ENCODE measurements around the gene TMEM201.
A peak's percentile ranks its signal among the peaks of the same experiment; 100 is the strongest.
"Not testable (repeated sequence)": the region's sequence is repeated elsewhere in the genome, so short reads cannot be mapped to it uniquely, and the experiment has no call there.

The TMEM201 gene

GRCh38 chr1:9615316-9616063 lies 26.8 kb downstream of the TMEM201 start:
- no peaks in the 10 kb centered on the region for H3K9me3 ChIP-seq (ENCODE audit: control insufficient read depth in 2 of 2, low read length in 2 of 2)
- no peak overlapping the region for H3K4me3 ChIP-seq (ENCODE audit: low read length in 2 of 2)
- no peaks in the 10 kb centered on the region for H3K4me1 ChIP-seq (ENCODE audit: control insufficient read depth in 2 of 2, insufficient read depth in 2 of 2, low read length in 2 of 2)
- no peak overlapping the region for H3K27ac ChIP-seq (ENCODE audit: low read depth in 2 of 2, low read length in 2 of 2)
- no peak overlapping the region for H3K9ac ChIP-seq (ENCODE audit: low read depth in 1 of 2, low read length in 2 of 2)
- H3K27me3 ChIP-seq (ENCODE audit: control insufficient read depth in 2 of 2, insufficient read depth in 2 of 2, low read length in 2 of 2): peaks cover 4 to 11% of the 10 kb centered on the region in 2 donors
- peaks cover 6 to 11% of the 10 kb centered on the region in 2 donors for H3K36me3 ChIP-seq (ENCODE audit: control insufficient read depth in 2 of 2, insufficient read depth in 2 of 2, low read length in 2 of 2)

- Histone ChIP-seq H3K36me3 (ENCODE audit: control insufficient read depth in 2 of 2, insufficient read depth in 2 of 2, low read length in 2 of 2) (no peaks in the 10 kb centered on the region), H3K9ac (ENCODE audit: low read depth in 1 of 2, low read length in 2 of 2) (no peak overlapping the region), H3K9me3 (ENCODE audit: control insufficient read depth in 2 of 2, low read length in 2 of 2) (no peaks in the 10 kb centered on the region), H3K27ac (ENCODE audit: low read depth in 2 of 2, low read length in 2 of 2) (no peak overlapping the region), H3K4me1 (ENCODE audit: control insufficient read depth in 2 of 2, insufficient read depth in 2 of 2, low read length in 2 of 2) (no peaks in the 10 kb centered on the region), H3K4me3 (ENCODE audit: low read length in 2 of 2) (no peak overlapping the region), H3K27me3 (ENCODE audit: control insufficient read depth in 2 of 2, insufficient read depth in 2 of 2, low read length in 2 of 2) (peaks cover 4 to 11% of the 10 kb centered on the region in 2 donors)
These were observed 30.4 kb downstream of the TMEM201 start for GRCh38 chr1:9618909-9619679.

GRCh38 chr1:9621032-9621431 lies 32.3 kb downstream of the TMEM201 start:
- H3K9me3 ChIP-seq (ENCODE audit: control insufficient read depth in 2 of 2, low read length in 2 of 2): no peaks in the 10 kb centered on the region
- no peaks in the 10 kb centered on the region for H3K4me1 ChIP-seq (ENCODE audit: control insufficient read depth in 2 of 2, insufficient read depth in 2 of 2, low read length in 2 of 2)
- H3K27me3 ChIP-seq (ENCODE audit: control insufficient read depth in 2 of 2, insufficient read depth in 2 of 2, low read length in 2 of 2): peaks cover 4 to 11% of the 10 kb centered on the region in 2 donors
- no peak overlapping the region for H3K4me3 ChIP-seq (ENCODE audit: low read length in 2 of 2)
- no peaks in the 10 kb centered on the region for H3K36me3 ChIP-seq (ENCODE audit: control insufficient read depth in 2 of 2, insufficient read depth in 2 of 2, low read length in 2 of 2)
- no peak overlapping the region for H3K27ac ChIP-seq (ENCODE audit: low read depth in 2 of 2, low read length in 2 of 2)
- H3K9ac ChIP-seq (ENCODE audit: low read depth in 1 of 2, low read length in 2 of 2): no peak overlapping the region

- peaks cover 0 to 2% of the 10 kb centered on the region in 2 donors for H3K27me3 ChIP-seq (ENCODE audit: control insufficient read depth in 2 of 2, insufficient read depth in 2 of 2, low read length in 2 of 2)
- H3K4me1 ChIP-seq (ENCODE audit: control insufficient read depth in 2 of 2, insufficient read depth in 2 of 2, low read length in 2 of 2): peaks cover 0 to 5% of the 10 kb centered on the region in 2 donors
- no peaks in the 10 kb centered on the region for H3K36me3 ChIP-seq (ENCODE audit: control insufficient read depth in 2 of 2, insufficient read depth in 2 of 2, low read length in 2 of 2)
- H3K9ac ChIP-seq (ENCODE audit: low read depth in 1 of 2, low read length in 2 of 2): no peak overlapping the region
- H3K9me3 ChIP-seq (ENCODE audit: control insufficient read depth in 2 of 2, low read length in 2 of 2): no peaks in the 10 kb centered on the region
- H3K4me3 ChIP-seq (ENCODE audit: low read length in 2 of 2): no peak overlapping the region
- no peak overlapping the region for H3K27ac ChIP-seq (ENCODE audit: low read depth in 2 of 2, low read length in 2 of 2)
These were observed 35.4 kb downstream of the TMEM201 start for GRCh38 chr1:9624081-9624480.

- H3K9ac ChIP-seq (ENCODE audit: low read depth in 1 of 2, low read length in 2 of 2); H3K27ac ChIP-seq (ENCODE audit: low read depth in 2 of 2, low read length in 2 of 2); H3K9me3 ChIP-seq (ENCODE audit: control insufficient read depth in 2 of 2, low read length in 2 of 2); H3K27me3 ChIP-seq (ENCODE audit: control insufficient read depth in 2 of 2, insufficient read depth in 2 of 2, low read length in 2 of 2); H3K4me3 ChIP-seq (ENCODE audit: low read length in 2 of 2); H3K4me1 ChIP-seq (ENCODE audit: control insufficient read depth in 2 of 2, insufficient read depth in 2 of 2, low read length in 2 of 2); H3K36me3 ChIP-seq (ENCODE audit: control insufficient read depth in 2 of 2, insufficient read depth in 2 of 2, low read length in 2 of 2): not testable (repeated sequence)
These were observed 36.3 kb downstream of the TMEM201 start for GRCh38 chr1:9625030-9625429.

GRCh38 chr1:9626201-9626608 lies 37.5 kb downstream of the TMEM201 start:
- Histone ChIP-seq H3K27me3 (ENCODE audit: control insufficient read depth in 2 of 2, insufficient read depth in 2 of 2, low read length in 2 of 2) (no peaks in the 10 kb centered on the region), H3K27ac (ENCODE audit: low read depth in 2 of 2, low read length in 2 of 2) (no peak overlapping the region), H3K9ac (ENCODE audit: low read depth in 1 of 2, low read length in 2 of 2) (no peak overlapping the region), H3K4me1 (ENCODE audit: control insufficient read depth in 2 of 2, insufficient read depth in 2 of 2, low read length in 2 of 2) (peaks cover 0 to 8% of the 10 kb centered on the region in 2 donors), H3K36me3 (ENCODE audit: control insufficient read depth in 2 of 2, insufficient read depth in 2 of 2, low read length in 2 of 2) (no peaks in the 10 kb centered on the region), H3K4me3 (ENCODE audit: low read length in 2 of 2) (no peak overlapping the region), H3K9me3 (ENCODE audit: control insufficient read depth in 2 of 2, low read length in 2 of 2) (no peaks in the 10 kb centered on the region)

GRCh38 chr1:9628541-9629444 lies 40.1 kb downstream of the TMEM201 start:
- Histone ChIP-seq H3K4me1 (ENCODE audit: control insufficient read depth in 2 of 2, insufficient read depth in 2 of 2, low read length in 2 of 2) (peaks cover 0 to 8% of the 10 kb centered on the region in 2 donors), H3K27ac (ENCODE audit: low read depth in 2 of 2, low read length in 2 of 2) (peak overlapping the region in 1 of 2 donors; percentile 72)

GRCh38 chr1:9629445-9630201 lies 40.9 kb downstream of the TMEM201 start:
- peak overlapping the region in 1 of 2 donors; percentile 71 for H3K4me3 ChIP-seq (ENCODE audit: low read length in 2 of 2)
- peak overlapping the region; percentile 46 to 72 for H3K27ac ChIP-seq (ENCODE audit: low read depth in 2 of 2, low read length in 2 of 2)
- H3K9me3 ChIP-seq (ENCODE audit: control insufficient read depth in 2 of 2, low read length in 2 of 2): no peaks in the 10 kb centered on the region

More at GRCh38 chr1:9628541-9629444, 40.1 kb downstream of the TMEM201 start:
- no peaks in the 10 kb centered on the region for H3K9me3 ChIP-seq (ENCODE audit: control insufficient read depth in 2 of 2, low read length in 2 of 2)
- no peak overlapping the region for H3K4me3 ChIP-seq (ENCODE audit: low read length in 2 of 2)
- H3K27me3 ChIP-seq (ENCODE audit: control insufficient read depth in 2 of 2, insufficient read depth in 2 of 2, low read length in 2 of 2): no peaks in the 10 kb centered on the region
- peak overlapping the region in 1 of 2 donors; percentile 52 for H3K9ac ChIP-seq (ENCODE audit: low read depth in 1 of 2, low read length in 2 of 2)
- H3K36me3 ChIP-seq (ENCODE audit: control insufficient read depth in 2 of 2, insufficient read depth in 2 of 2, low read length in 2 of 2): no peaks in the 10 kb centered on the region

GRCh38 chr1:9630331-9631111 lies 41.8 kb downstream of the TMEM201 start:
- Histone ChIP-seq H3K4me1 (ENCODE audit: control insufficient read depth in 2 of 2, insufficient read depth in 2 of 2, low read length in 2 of 2) (peaks cover 0 to 8% of the 10 kb centered on the region in 2 donors), H3K27ac (ENCODE audit: low read depth in 2 of 2, low read length in 2 of 2) (peak overlapping the region; percentile 46 to 72), H3K4me3 (ENCODE audit: low read length in 2 of 2) (peak overlapping the region in 1 of 2 donors; percentile 71), H3K9me3 (ENCODE audit: control insufficient read depth in 2 of 2, low read length in 2 of 2) (no peaks in the 10 kb centered on the region), H3K36me3 (ENCODE audit: control insufficient read depth in 2 of 2, insufficient read depth in 2 of 2, low read length in 2 of 2) (no peaks in the 10 kb centered on the region), H3K27me3 (ENCODE audit: control insufficient read depth in 2 of 2, insufficient read depth in 2 of 2, low read length in 2 of 2) (no peaks in the 10 kb centered on the region), H3K9ac (ENCODE audit: low read depth in 1 of 2, low read length in 2 of 2) (peak overlapping the region; percentile 32 to 43)

More at GRCh38 chr1:9629445-9630201, 40.9 kb downstream of the TMEM201 start:
- Histone ChIP-seq H3K36me3 (ENCODE audit: control insufficient read depth in 2 of 2, insufficient read depth in 2 of 2, low read length in 2 of 2) (no peaks in the 10 kb centered on the region), H3K4me1 (ENCODE audit: control insufficient read depth in 2 of 2, insufficient read depth in 2 of 2, low read length in 2 of 2) (peaks cover 0 to 8% of the 10 kb centered on the region in 2 donors), H3K27me3 (ENCODE audit: control insufficient read depth in 2 of 2, insufficient read depth in 2 of 2, low read length in 2 of 2) (no peaks in the 10 kb centered on the region), H3K9ac (ENCODE audit: low read depth in 1 of 2, low read length in 2 of 2) (peak overlapping the region; percentile 32 to 43)
